ENCODE results near the gene C2orf74.

- no peak for TF ChIP-seq POLR2AphosphoS5 (IDR thresholded peaks at IDR 0.05; ENCODE audit: low read depth, low read length)
- TF ChIP-seq PAX5 (IDR thresholded peaks at IDR 0.05; ENCODE audit: insufficient read depth, low read length, severe bottlenecking): no peak
These were observed 36.2 kb upstream of the C2orf74 start for GRCh38 chr2:61125798-61126197.
